HFFc6 (cell line): ENCODE measurements around the gene IL10. TPM values are rescaled to one million over a fixed set of nuclear protein-coding genes. Genes with fewer than 3 reads are reported as not detected.

Experiments used
- DNase-seq: peaks from one replicate; pipeline ENCODE4 v3.0.0-alpha.2; 2018
- H3K27ac Mint-ChIP-seq: 2 replicates; pipeline ENCODE4 v1.8.0; 2020; ENCODE audit warnings: mild to moderate bottlenecking, mixed read lengths
- H3K27me3 Mint-ChIP-seq: 2 replicates; pipeline ENCODE4 v1.8.0; 2021; ENCODE audit warnings: mild to moderate bottlenecking, moderate library complexity, mixed read lengths; ENCODE audit not compliant: insufficient read depth
- H3K36me3 Mint-ChIP-seq: 2 replicates; pipeline ENCODE4 v1.8.0; 2021; ENCODE audit warnings: low read depth, mixed read lengths
- H3K4me1 Mint-ChIP-seq: 2 replicates; pipeline ENCODE4 v1.8.0; 2020; ENCODE audit warnings: low read depth, mixed read lengths
- H3K4me3 Mint-ChIP-seq: 2 replicates; pipeline ENCODE4 v1.8.0; 2020; ENCODE audit warnings: mild to moderate bottlenecking, moderate library complexity, mixed read lengths
- H3K9me3 Mint-ChIP-seq: 2 replicates; pipeline ENCODE4 v1.8.0; 2020; ENCODE audit warnings: mild to moderate bottlenecking, mixed read lengths
- total RNA-seq, 6 experiments: library from RNA; stranded (reverse); fragmentation: NEBNext Ultra II Directional; extraction: Animal tissue kit (Norgen Biotek cat#: 25700); gene quantifications; 2 replicates in 1 of 6; 3 replicates in 5 of 6; pipeline ENCODE4 v1.2.3, GENCODE V29; 2021
- TF ChIP-seq, protein P1 (sequence below): fragments of 200-600 bp; sonication (generic); IDR thresholded peaks from 2 replicates; pipeline ENCODE4 v1.5.0; 2021; ENCODE audit warnings: antibody characterized with exemption, mild to moderate bottlenecking

The IL10 gene
- total RNA-seq, 6 experiments from 2014 or later, result not detected

DNA sequence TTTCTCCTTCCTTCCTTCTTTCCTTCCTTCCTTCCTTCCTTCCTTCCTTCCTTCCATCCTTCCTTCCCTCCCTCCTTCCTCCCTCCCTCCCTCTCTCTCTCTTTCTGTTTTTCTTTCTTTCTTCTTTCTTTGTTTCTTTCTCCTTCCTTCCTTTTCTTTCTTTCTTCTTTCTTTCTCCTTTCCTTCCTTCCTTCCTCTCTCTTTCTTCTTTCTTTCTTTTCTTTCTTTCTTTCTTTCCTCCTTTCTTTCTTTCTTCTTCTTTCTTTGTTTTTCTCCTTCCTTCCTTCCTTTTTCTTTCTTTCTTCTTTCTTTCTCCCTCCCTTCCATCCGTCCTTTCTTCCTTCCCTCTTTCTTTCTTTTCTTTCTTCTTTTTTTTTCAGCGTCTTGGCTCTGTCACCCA, 19.8 kb downstream of the IL10 start:
- Mint-ChIP-seq H3K27ac (no peak overlapping the region), H3K4me1 (peaks cover 47% of the 10 kb centered on the region), H3K9me3 (no peaks in the 10 kb centered on the region), H3K27me3 (no peaks in the 10 kb centered on the region; the same call in none of the 2 replicates), H3K4me3 (no peak overlapping the region), H3K36me3 (no peaks in the 10 kb centered on the region)
- TF ChIP-seq, protein P1, sequence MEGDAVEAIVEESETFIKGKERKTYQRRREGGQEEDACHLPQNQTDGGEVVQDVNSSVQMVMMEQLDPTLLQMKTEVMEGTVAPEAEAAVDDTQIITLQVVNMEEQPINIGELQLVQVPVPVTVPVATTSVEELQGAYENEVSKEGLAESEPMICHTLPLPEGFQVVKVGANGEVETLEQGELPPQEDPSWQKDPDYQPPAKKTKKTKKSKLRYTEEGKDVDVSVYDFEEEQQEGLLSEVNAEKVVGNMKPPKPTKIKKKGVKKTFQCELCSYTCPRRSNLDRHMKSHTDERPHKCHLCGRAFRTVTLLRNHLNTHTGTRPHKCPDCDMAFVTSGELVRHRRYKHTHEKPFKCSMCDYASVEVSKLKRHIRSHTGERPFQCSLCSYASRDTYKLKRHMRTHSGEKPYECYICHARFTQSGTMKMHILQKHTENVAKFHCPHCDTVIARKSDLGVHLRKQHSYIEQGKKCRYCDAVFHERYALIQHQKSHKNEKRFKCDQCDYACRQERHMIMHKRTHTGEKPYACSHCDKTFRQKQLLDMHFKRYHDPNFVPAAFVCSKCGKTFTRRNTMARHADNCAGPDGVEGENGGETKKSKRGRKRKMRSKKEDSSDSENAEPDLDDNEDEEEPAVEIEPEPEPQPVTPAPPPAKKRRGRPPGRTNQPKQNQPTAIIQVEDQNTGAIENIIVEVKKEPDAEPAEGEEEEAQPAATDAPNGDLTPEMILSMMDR, result no peak
- DNase-seq, result no peak

DNA sequence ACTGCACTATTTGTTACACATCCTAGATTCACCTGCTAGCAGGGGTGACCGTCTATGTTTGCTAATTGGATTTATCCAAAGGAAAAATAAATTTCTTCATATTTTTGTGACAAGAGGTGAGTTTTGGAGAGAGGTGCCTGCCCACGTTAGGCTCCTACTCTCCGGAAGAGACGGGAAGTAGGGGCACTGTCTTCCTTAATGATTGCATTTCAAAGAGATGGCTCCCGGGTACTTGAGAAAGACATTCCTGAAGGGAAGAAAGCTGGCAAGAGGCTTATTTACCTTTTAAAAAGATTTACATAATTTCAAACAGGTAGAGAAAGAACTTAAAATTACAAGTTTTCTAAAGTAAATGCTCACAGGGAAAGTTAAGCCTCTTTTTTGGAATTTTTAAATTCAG, 20.4 kb downstream of the IL10 start:
- H3K27me3 Mint-ChIP-seq, result no peaks in the 10 kb centered on the region; the same call in none of the 2 replicates
- no peak for DNase-seq
- TF ChIP-seq, protein P1, result no peak

DNA sequence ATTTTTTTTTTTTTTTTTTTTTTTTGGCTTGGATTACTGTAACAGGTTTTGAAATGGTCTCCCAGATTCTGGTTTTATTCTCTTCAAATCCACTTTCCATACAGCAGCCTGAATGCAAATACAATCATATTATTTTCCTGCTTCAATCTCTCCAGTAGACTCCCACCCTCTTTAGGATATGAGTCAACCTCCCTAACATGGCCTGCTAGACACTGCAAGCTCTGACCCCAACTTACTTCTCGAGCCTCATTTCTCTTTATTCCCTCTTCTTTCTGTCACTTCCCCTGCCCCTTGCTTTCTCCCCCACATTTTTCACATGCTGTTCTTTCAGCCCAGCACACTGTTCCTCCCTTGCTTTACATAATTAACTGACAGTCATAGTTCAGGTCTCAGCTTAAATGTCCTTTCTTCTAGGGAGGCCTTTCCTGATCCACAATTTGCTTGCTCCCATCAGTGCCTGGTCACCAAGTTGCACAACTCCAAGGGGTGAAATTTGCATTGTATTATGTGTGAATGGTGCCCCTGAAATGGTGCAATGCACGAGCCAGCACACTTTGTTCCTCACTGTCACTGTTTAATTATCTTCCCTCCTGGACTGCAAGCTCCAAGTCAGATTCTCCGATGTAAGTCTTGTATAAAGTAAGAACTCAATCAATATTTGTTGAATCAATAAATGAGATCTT, 23.8 kb downstream of the IL10 start:
- H3K4me1 Mint-ChIP-seq, result peaks cover 42% of the 10 kb centered on the region
- no peaks in the 10 kb centered on the region; the same call in none of the 2 replicates for H3K27me3 Mint-ChIP-seq
- TF ChIP-seq, protein P1, result no peak
- no peaks in the 10 kb centered on the region for H3K9me3 Mint-ChIP-seq
- no peaks in the 10 kb centered on the region for H3K36me3 Mint-ChIP-seq
- H3K4me3 Mint-ChIP-seq, result no peak overlapping the region
- no peak for DNase-seq
- H3K27ac Mint-ChIP-seq, result no peak overlapping the region

More for the DNA sequence above, 20.4 kb downstream of the IL10 start:
- Mint-ChIP-seq H3K4me3 (no peak overlapping the region), H3K4me1 (peaks cover 47% of the 10 kb centered on the region), H3K27ac (no peak overlapping the region), H3K36me3 (no peaks in the 10 kb centered on the region), H3K9me3 (no peaks in the 10 kb centered on the region)

DNA sequence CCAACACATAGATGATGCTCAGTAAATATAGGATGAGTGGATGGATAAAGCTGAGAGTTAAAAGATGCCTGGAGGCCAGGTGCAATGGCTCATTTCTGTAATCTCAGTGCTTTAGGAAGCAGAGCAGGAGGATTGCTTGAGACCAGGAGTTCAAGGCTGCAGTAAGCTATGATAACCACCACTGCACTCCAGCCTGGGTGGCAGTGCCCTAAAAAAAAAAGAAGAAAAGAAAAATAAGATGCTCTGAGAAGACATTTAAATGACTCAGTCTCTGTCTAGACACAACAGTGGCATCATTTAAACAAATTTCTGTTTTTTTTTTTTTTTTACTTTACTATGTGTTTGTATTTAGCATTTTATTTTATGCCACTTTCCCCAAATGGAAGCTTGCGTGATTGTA, 27.0 kb downstream of the IL10 start:
- Mint-ChIP-seq H3K4me3 (no peak overlapping the region), H3K27me3 (no peaks in the 10 kb centered on the region; the same call in none of the 2 replicates), H3K4me1 (peaks cover 32% of the 10 kb centered on the region), H3K36me3 (no peaks in the 10 kb centered on the region), H3K9me3 (no peaks in the 10 kb centered on the region), H3K27ac (no peak overlapping the region)
- TF ChIP-seq, protein P1, result no peak
- DNase-seq, result no peak

DNA sequence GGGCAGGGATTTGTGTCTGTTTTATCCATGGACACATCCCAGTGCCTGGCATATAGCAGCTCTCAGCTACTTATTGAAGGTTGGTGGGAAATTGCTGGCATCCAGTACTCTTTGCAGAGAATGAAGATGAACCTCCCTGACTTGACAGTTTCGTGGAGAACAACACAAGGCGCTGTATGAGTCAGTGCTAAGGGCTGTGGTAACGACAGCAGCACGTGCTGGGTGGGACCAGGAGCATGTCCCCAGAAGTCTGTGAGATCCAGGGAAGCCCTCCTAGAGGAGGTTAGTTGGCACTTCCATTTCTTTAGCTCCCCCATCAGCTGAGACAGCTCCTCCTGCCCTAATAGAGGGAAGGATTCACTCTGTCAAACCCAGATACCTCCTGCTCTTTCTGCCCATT, 27.6 kb downstream of the IL10 start:
- no peak overlapping the region for H3K27ac Mint-ChIP-seq
- TF ChIP-seq, protein P1, result no peak
- H3K4me1 Mint-ChIP-seq, result peaks cover 33% of the 10 kb centered on the region
- no peak overlapping the region for H3K4me3 Mint-ChIP-seq
- no peaks in the 10 kb centered on the region for H3K9me3 Mint-ChIP-seq
- DNase-seq, result no peak
- H3K36me3 Mint-ChIP-seq, result no peaks in the 10 kb centered on the region
- no peaks in the 10 kb centered on the region; the same call in none of the 2 replicates for H3K27me3 Mint-ChIP-seq
